ENCODE data around the gene SEC14L1. TPM values are rescaled to one million over a fixed set of nuclear protein-coding genes. Genes with fewer than 3 reads are reported as not detected.

Gene SEC14L1
- polyA plus RNA-seq, 2 of the 4 experiments (the other 2 are of a cell fraction): 27.5 to 40.4 TPM

GRCh38 chr17:77132411-77133086, 8.2 kb upstream of the SEC14L1 start:
- H3K4me2 ChIP-seq: peak overlapping the region; percentile 34
- no peak overlapping the region for H3K4me3 ChIP-seq
- FAIRE-seq (no peak), ATAC-seq (peak in 1 of 2 experiments; percentile 53; a peak in 2 of 6 replicates), DNase-seq (ENCODE audit: low read depth in 1 of 2, low spot score in 1 of 2) (no peak)
- 75% methylated on average over 9 of the region's 9 CpGs for WGBS (ENCODE audit: missing lambda C conversion rate)
- CTCF ChIA-PET: interaction anchor here (1.0 to 2.2 kb wide), 2 partner anchors 11 to 44 kb away, joined by 3 to 9 read pairs; no protein-coding TSS in a partner anchor
- POLR2A ChIA-PET: interaction anchor here (0.6 to 5.3 kb wide), 2 partner anchors 8 to 180 kb away, joined by 3 to 28 read pairs; partner anchors contain the start of gene SEC14L1
- peaks cover 5% of the 10 kb centered on the region for H3K9me3 ChIP-seq
- H3K27ac ChIP-seq: peak overlapping the region; percentile 49 to 74
- H3K4me1 ChIP-seq: peaks cover 30% of the 10 kb centered on the region
- TF ChIP-seq GATA3 (IDR thresholded peaks at IDR 0.05; ENCODE audit: borderline replicate concordance): no peak
- TF ChIP-seq FOSL2 (IDR thresholded peaks at IDR 0.05): peak; percentile 21; the same call in 1 of the 2 replicates
- peak; percentile 53; the same call in 1 of the 2 replicates for TF ChIP-seq FOSL2 (CRISPR knock-in tag; IDR thresholded peaks at IDR 0.05)
- TF ChIP-seq CTCF (IDR thresholded peaks at IDR 0.05): no peak
- TF ChIP-seq ESRRA (IDR thresholded peaks at IDR 0.05; ENCODE audit: borderline replicate concordance, low read length): no peak
- no peak for TF ChIP-seq EHF (CRISPR knock-in tag; IDR thresholded peaks at IDR 0.05)
- TF ChIP-seq CEBPB (IDR thresholded peaks at IDR 0.05): peak; percentile 30 to 46; a peak in 2 of 4 replicates
- TF ChIP-seq HOXA7 (CRISPR knock-in tag; IDR thresholded peaks at IDR 0.05): no peak

GRCh38 chr17:77133087-77133638, 7.6 kb upstream of the SEC14L1 start:
- ATAC-seq (no peak), DNase-seq (ENCODE audit: low read depth in 1 of 2, low spot score in 1 of 2) (no peak), FAIRE-seq (no peak)
- WGBS (ENCODE audit: missing lambda C conversion rate): 87% methylated on average over 15 of the region's 15 CpGs
- Histone ChIP-seq H3K4me3 (no peak overlapping the region), H3K27ac (peak overlapping the region in 1 of 2 experiments; percentile 74; a peak in 3 of 6 replicates), H3K4me2 (no peak overlapping the region; the same call in 2 of the 3 replicates), H3K4me1 (peaks cover 30% of the 10 kb centered on the region), H3K9me3 (peaks cover 11% of the 10 kb centered on the region)
- TF ChIP-seq PBX3 (IDR thresholded peaks at IDR 0.05): no peak
- TF ChIP-seq ZNF302 (CRISPR knock-in tag; IDR thresholded peaks at IDR 0.05): no peak
- ChIA-PET POLR2A (interaction anchor here (0.6 kb wide), 1 partner anchor 179 kb away, joined by 3 read pairs; no protein-coding TSS in a partner anchor), CTCF (interaction anchor here (1.0 to 1.6 kb wide), 3 partner anchors 24 to 45 kb away, joined by 3 read pairs; no protein-coding TSS in a partner anchor)

DNA sequence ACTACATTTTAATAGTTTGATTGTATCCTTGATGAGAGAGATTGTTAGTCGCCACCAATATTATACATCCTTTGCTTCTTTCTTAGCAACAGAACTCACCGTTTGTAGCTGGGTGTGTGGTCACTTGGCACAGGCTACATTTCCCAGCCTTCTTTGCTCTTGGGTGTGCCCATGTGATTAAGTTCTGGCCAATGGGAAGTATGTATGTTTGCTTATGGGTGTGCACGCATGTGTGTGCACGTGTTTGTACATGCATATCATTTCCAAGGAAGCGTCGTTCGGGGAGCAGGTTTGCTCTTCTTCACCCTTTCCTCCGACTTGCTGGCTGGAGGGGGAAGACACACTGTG, 4.4 kb upstream of the SEC14L1 start:
- no peak overlapping the region for H3K4me2 ChIP-seq
- H3K27ac ChIP-seq: no peak overlapping the region
- H3K9me3 ChIP-seq: peaks cover 21% of the 10 kb centered on the region
- 91% methylated on average over 8 of the region's 8 CpGs for WGBS (ENCODE audit: missing lambda C conversion rate)
- DNase-seq (ENCODE audit: low read depth in 1 of 2, low spot score in 1 of 2) (no peak), FAIRE-seq (no peak), ATAC-seq (no peak)
- POLR2A ChIA-PET: no interaction called here
- no peak overlapping the region for H3K4me3 ChIP-seq
- CTCF ChIA-PET: interaction anchor here (2.4 kb wide), 1 partner anchor 48 kb away, joined by 7 read pairs; no protein-coding TSS in a partner anchor
- TF ChIP-seq ZC3H11A (IDR thresholded peaks at IDR 0.05) (no peak), SMC3 (IDR thresholded peaks at IDR 0.05) (no peak), GATA3 (IDR thresholded peaks at IDR 0.05; ENCODE audit: borderline replicate concordance) (no peak), POLR2AphosphoS2 (conservative IDR thresholded peaks at IDR 0.05; ENCODE audit: low read length) (no peak), SREBF2 (IDR thresholded peaks at IDR 0.05) (no peak), ESRRA (IDR thresholded peaks at IDR 0.05; ENCODE audit: borderline replicate concordance, low read length) (no peak), MAX (IDR thresholded peaks at IDR 0.05) (no peak), MAFK (IDR thresholded peaks at IDR 0.05; ENCODE audit: partially characterized antibody) (no peak)
- H3K4me1 ChIP-seq: peaks cover 24% of the 10 kb centered on the region

Data from A549 (cell line).